NCI-H2171 treated with DMSO at 0.1 percent for 48 hours (cell line): ENCODE measurements around the gene RFC4.
A peak's percentile ranks its signal among the peaks of the same experiment; 100 is the strongest.

Experiments used
- DNase-seq: peaks from one replicate; lab custom pipeline; 2025; lab: John Stamatoyannopoulos, UW

Gene RFC4

GRCh38 chr3:186786922-186787321 is 19.4 kb downstream of the RFC4 start:
- DNase-seq: no peak

- DNase-seq: no peak
Observed at GRCh38 chr3:186785495-186786018, 20.7 kb downstream of the RFC4 start.

- DNase-seq: no peak
Observed at GRCh38 chr3:186784820-186785494, 21.3 kb downstream of the RFC4 start.

GRCh38 chr3:186783731-186784515 is 22.4 kb downstream of the RFC4 start:
- DNase-seq: peak; percentile 46

GRCh38 chr3:186783058-186783730 is 23.1 kb downstream of the RFC4 start, which contains the start of gene EIF4A2:
Gene EIF4A2 (plus strand): TSS chr3:186783577. CDS start chr3:186783611, 34 bp downstream.
- DNase-seq: peak; percentile 81

- DNase-seq: peak; percentile 78
Observed at GRCh38 chr3:186782542-186783057, 23.7 kb downstream of the RFC4 start.

GRCh38 chr3:186779204-186779603 is 27.1 kb downstream of the RFC4 start:
- DNase-seq: no peak

- DNase-seq: no peak
Observed at GRCh38 chr3:186775999-186776398, 30.3 kb downstream of the RFC4 start.

GRCh38 chr3:186772701-186773417 is 33.4 kb downstream of the RFC4 start:
- no peak for DNase-seq

- no peak for DNase-seq
Observed at GRCh38 chr3:186772281-186772694, 34.0 kb downstream of the RFC4 start.

GRCh38 chr3:186760897-186761447 is 45.3 kb downstream of the RFC4 start:
- DNase-seq: no peak

- DNase-seq: no peak
Observed at GRCh38 chr3:186760141-186760833, 46.0 kb downstream of the RFC4 start.

- no peak for DNase-seq
Observed at GRCh38 chr3:186759231-186759930, 46.9 kb downstream of the RFC4 start.

- no peak for DNase-seq
Observed at GRCh38 chr3:186757686-186758220, 48.5 kb downstream of the RFC4 start.

GRCh38 chr3:186757214-186757613 is 49.1 kb downstream of the RFC4 start:
- no peak for DNase-seq

GRCh38 chr3:186754871-186755270 is 51.4 kb downstream of the RFC4 start:
- no peak for DNase-seq

GRCh38 chr3:186754006-186754405 is 52.3 kb downstream of the RFC4 start:
- DNase-seq: no peak

- no peak for DNase-seq
Observed at GRCh38 chr3:186751480-186751879, 54.8 kb downstream of the RFC4 start.

- DNase-seq: no peak
Observed at GRCh38 chr3:186750316-186750715, 56.0 kb downstream of the RFC4 start.

GRCh38 chr3:186746008-186746407 is 60.3 kb downstream of the RFC4 start:
- DNase-seq: no peak
